ENCODE measurements around the gene RASSF7.

- TF ChIP-seq CTCF (conservative IDR thresholded peaks at IDR 0.05; ENCODE audit: low read depth, low read length) (no peak), EZH2phosphoT487 (IDR thresholded peaks at IDR 0.05; ENCODE audit: borderline replicate concordance, low read length) (no peak)
Observed at GRCh38 chr11:598005-598680, 37.4 kb downstream of the RASSF7 start.
